ENCODE results near the gene CEBPZOS. TPM values are rescaled to one million over a fixed set of nuclear protein-coding genes. Genes with fewer than 3 reads are reported as not detected.
A peak's percentile ranks its signal among the peaks of the same experiment; 100 is the strongest.

The CEBPZOS gene
- total RNA-seq, 1 donor, result 21.4 TPM

DNA sequence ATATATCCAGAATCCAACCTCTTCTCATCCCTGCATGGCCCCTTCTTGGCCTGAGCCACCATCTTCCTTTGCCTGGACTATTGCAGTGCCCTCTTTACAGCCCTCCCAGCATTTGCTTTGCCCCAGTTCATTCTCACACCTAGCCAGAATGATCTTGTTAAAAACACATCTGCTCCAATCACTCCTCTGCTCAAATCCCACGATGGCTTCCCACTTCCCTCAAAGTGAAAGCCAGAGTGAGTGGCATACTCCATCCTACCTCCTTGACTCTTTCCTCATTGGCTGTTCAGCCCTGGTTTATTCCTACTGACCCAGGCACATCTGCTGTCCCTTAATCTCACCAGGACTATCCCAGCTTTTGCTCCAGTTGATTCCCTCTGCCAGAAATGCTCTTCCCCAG, 22.6 kb upstream of the CEBPZOS start:
- no peak overlapping the region for H3K4me2 ChIP-seq (ENCODE audit: insufficient read depth, low read length)
- H3K27ac ChIP-seq (ENCODE audit: low read depth, low read length), result no peak overlapping the region
- H3K4me3 ChIP-seq (ENCODE audit: insufficient read depth, low read length), result no peak overlapping the region
- no peaks in the 10 kb centered on the region for H3K4me1 ChIP-seq (ENCODE audit: insufficient read depth, low read length)
- no peaks in the 10 kb centered on the region for H3K36me3 ChIP-seq (ENCODE audit: insufficient read depth, low read length)
- H3K79me2 ChIP-seq (ENCODE audit: insufficient read depth, low read length), result no peaks in the 10 kb centered on the region
- no peaks in the 10 kb centered on the region for H3K27me3 ChIP-seq (ENCODE audit: insufficient read depth, low read length)
- no peak for DNase-seq (ENCODE audit: insufficient read length, low spot score, missing footprints)
- no peaks in the 10 kb centered on the region for H4K20me1 ChIP-seq (ENCODE audit: insufficient read depth, low read length)
- TF ChIP-seq, protein P1, sequence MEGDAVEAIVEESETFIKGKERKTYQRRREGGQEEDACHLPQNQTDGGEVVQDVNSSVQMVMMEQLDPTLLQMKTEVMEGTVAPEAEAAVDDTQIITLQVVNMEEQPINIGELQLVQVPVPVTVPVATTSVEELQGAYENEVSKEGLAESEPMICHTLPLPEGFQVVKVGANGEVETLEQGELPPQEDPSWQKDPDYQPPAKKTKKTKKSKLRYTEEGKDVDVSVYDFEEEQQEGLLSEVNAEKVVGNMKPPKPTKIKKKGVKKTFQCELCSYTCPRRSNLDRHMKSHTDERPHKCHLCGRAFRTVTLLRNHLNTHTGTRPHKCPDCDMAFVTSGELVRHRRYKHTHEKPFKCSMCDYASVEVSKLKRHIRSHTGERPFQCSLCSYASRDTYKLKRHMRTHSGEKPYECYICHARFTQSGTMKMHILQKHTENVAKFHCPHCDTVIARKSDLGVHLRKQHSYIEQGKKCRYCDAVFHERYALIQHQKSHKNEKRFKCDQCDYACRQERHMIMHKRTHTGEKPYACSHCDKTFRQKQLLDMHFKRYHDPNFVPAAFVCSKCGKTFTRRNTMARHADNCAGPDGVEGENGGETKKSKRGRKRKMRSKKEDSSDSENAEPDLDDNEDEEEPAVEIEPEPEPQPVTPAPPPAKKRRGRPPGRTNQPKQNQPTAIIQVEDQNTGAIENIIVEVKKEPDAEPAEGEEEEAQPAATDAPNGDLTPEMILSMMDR (IDR thresholded peaks at IDR 0.05; ENCODE audit: extremely low read depth, low read depth, low read length), result no peak
- H3K9me3 ChIP-seq (ENCODE audit: low read depth, low read length), result no peaks in the 10 kb centered on the region
- H2AFZ ChIP-seq (ENCODE audit: low read length), result peak overlapping the region; percentile 37

DNA sequence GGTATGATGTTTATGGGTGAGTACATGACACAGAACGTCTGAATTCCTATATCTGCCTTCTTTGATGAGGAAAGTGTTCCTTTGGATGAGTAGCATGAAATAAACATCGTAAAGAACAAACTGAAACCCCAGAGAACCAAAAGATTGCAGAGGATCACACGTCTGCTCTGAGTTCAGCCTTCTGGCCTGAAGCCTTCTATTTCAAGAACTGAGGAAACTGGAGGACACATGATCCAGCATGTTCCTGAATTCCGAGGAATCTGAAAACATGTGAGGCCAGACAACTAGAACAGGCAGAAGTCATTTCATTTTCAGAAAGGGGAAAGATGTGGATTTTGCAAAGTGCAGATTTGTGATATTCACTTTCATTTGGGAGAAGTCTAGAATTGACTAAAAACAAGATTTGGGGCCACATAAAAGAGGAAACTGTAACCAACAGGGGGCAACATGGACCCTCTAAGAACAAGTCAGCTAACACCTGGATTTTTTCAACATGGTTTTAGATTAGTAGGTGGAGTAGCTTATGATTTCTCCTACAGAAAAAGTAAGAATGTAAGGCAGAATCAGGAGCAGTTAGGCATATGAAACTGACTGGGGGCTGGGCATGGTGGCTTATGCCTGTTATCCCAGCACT, 16.2 kb upstream of the CEBPZOS start:
- Histone ChIP-seq H4K20me1 (ENCODE audit: insufficient read depth, low read length) (no peaks in the 10 kb centered on the region), H3K36me3 (ENCODE audit: insufficient read depth, low read length) (no peaks in the 10 kb centered on the region), H3K4me1 (ENCODE audit: insufficient read depth, low read length) (no peaks in the 10 kb centered on the region), H3K79me2 (ENCODE audit: insufficient read depth, low read length) (no peaks in the 10 kb centered on the region), H3K27me3 (ENCODE audit: insufficient read depth, low read length) (no peaks in the 10 kb centered on the region), H3K9me3 (ENCODE audit: low read depth, low read length) (no peaks in the 10 kb centered on the region), H2AFZ (ENCODE audit: low read length) (peak overlapping the region; percentile 59), H3K4me3 (ENCODE audit: insufficient read depth, low read length) (peak overlapping the region; percentile 12), H3K27ac (ENCODE audit: low read depth, low read length) (no peak overlapping the region), H3K4me2 (ENCODE audit: insufficient read depth, low read length) (peak overlapping the region; percentile 40)
- TF ChIP-seq, protein P1 (IDR thresholded peaks at IDR 0.05; ENCODE audit: extremely low read depth, low read depth, low read length), result no peak
- peak; percentile 69 for DNase-seq (ENCODE audit: insufficient read length, low spot score, missing footprints)

DNA sequence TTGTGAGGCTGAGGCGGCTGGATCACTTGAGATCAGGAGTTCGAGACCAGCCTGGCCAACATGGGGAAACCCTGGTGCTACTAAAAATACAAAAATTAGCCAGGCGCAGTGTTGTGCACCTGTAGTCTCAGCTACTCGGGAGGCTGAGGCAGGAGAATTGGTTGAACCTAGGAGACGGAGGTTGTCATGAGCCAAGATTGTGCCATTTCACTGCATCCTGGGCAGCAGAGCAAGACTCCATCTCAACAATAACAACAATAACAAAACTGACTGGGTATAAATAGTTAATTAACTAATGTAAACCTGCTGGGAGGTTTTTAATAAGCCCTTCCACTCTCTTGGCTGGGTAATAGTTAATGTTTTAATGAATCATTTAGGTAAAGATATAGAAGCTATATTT, 15.7 kb upstream of the CEBPZOS start:
- no peak for DNase-seq (ENCODE audit: insufficient read length, low spot score, missing footprints)
- H3K36me3 ChIP-seq (ENCODE audit: insufficient read depth, low read length), result no peaks in the 10 kb centered on the region
- H3K27ac ChIP-seq (ENCODE audit: low read depth, low read length), result no peak overlapping the region
- no peaks in the 10 kb centered on the region for H3K9me3 ChIP-seq (ENCODE audit: low read depth, low read length)
- no peaks in the 10 kb centered on the region for H3K79me2 ChIP-seq (ENCODE audit: insufficient read depth, low read length)
- H3K4me1 ChIP-seq (ENCODE audit: insufficient read depth, low read length), result no peaks in the 10 kb centered on the region
- H3K4me3 ChIP-seq (ENCODE audit: insufficient read depth, low read length), result no peak overlapping the region
- H3K4me2 ChIP-seq (ENCODE audit: insufficient read depth, low read length), result no peak overlapping the region
- no peaks in the 10 kb centered on the region for H4K20me1 ChIP-seq (ENCODE audit: insufficient read depth, low read length)
- TF ChIP-seq, protein P1 (IDR thresholded peaks at IDR 0.05; ENCODE audit: extremely low read depth, low read depth, low read length), result no peak
- no peak overlapping the region for H2AFZ ChIP-seq (ENCODE audit: low read length)
- peaks cover under 1% of the 10 kb centered on the region for H3K27me3 ChIP-seq (ENCODE audit: insufficient read depth, low read length)

DNA sequence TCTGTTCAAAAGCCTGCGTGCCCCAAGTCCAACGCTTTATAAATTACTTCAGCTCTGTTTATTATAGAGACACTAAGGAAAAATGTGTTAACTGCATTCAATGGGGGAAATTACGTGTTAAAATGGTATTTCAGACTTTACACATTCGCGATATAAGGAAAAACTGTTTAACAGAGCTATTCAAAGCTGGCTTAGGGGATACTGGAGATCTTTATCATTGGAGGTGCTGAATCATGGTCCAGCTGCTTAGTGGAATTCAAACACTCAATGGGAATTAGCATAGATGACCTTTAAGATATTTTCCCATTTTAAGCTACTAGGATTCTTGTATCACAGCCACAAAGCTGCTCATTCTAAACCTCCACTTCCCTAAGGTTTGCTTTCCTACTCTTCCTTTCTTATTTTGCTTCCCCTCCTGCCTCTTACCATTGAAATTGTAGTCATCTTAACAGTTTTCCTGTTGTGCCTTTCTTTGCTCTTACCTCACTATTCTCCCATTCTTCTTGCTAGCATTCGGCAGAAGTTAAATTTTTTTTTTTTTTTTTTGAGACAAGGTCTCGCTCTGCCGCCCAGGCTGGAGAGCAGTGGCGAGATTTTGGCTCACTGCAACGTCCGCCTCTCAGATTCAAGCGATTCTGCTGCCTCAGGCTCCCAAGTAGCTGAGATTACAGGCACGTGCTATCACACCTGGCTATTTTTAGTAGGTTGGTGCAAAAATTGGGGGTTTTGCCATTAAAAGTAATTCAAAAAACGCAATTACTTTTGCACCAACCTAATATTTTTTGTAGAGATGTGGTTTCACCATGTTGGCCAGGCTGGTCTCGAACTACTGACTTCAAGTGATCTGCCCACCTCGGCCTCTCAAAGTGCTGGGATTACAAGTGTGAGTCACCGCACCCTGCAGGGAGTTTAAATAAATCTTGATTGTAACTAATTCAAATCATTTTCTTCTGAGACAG, 14.3 kb upstream of the CEBPZOS start:
- no peak overlapping the region for H3K4me3 ChIP-seq (ENCODE audit: insufficient read depth, low read length)
- TF ChIP-seq, protein P1 (IDR thresholded peaks at IDR 0.05; ENCODE audit: extremely low read depth, low read depth, low read length), result no peak
- peak overlapping the region; percentile 39 for H3K4me2 ChIP-seq (ENCODE audit: insufficient read depth, low read length)
- no peaks in the 10 kb centered on the region for H4K20me1 ChIP-seq (ENCODE audit: insufficient read depth, low read length)
- H3K36me3 ChIP-seq (ENCODE audit: insufficient read depth, low read length), result no peaks in the 10 kb centered on the region
- no peaks in the 10 kb centered on the region for H3K79me2 ChIP-seq (ENCODE audit: insufficient read depth, low read length)
- no peaks in the 10 kb centered on the region for H3K4me1 ChIP-seq (ENCODE audit: insufficient read depth, low read length)
- H3K27ac ChIP-seq (ENCODE audit: low read depth, low read length), result no peak overlapping the region
- H2AFZ ChIP-seq (ENCODE audit: low read length), result no peak overlapping the region
- H3K9me3 ChIP-seq (ENCODE audit: low read depth, low read length), result no peaks in the 10 kb centered on the region
- peak; percentile 85 for DNase-seq (ENCODE audit: insufficient read length, low spot score, missing footprints)
- peaks cover 7% of the 10 kb centered on the region for H3K27me3 ChIP-seq (ENCODE audit: insufficient read depth, low read length)

Measured in osteoblast (primary cell).